NT2/D1 (cell line): ENCODE measurements around the gene MAGEH1.
A peak's percentile ranks its signal among the peaks of the same experiment; 100 is the strongest.

ENCODE experiments used
- DNase-seq: peaks from one replicate; pipeline ENCODE4 v3.0.0-alpha.2; 2011; ENCODE audit warnings: low read depth, low spot score
- H3K27me3 ChIP-seq: 2 replicates; pipeline ENCODE4 v1.6.0; 2011; ENCODE audit warnings: mild to moderate bottlenecking; ENCODE audit not compliant: insufficient read length, insufficient read depth
- H3K36me3 ChIP-seq: 2 replicates; pipeline ENCODE4 v1.6.1; 2011; ENCODE audit warnings: mild to moderate bottlenecking, low read length, mixed read lengths; ENCODE audit not compliant: insufficient read depth, insufficient read length
- H3K4me1 ChIP-seq: 2 replicates; pipeline ENCODE4 v1.5.1; 2011; ENCODE audit not compliant: insufficient read depth, insufficient read length
- H3K4me3 ChIP-seq: 2 replicates; pipeline ENCODE4 v1.5.1; 2011; ENCODE audit warnings: low read depth; ENCODE audit not compliant: insufficient read length
- H3K9ac ChIP-seq: 2 replicates; pipeline ENCODE4 v1.6.0; 2011; ENCODE audit warnings: low read depth; ENCODE audit not compliant: insufficient read length
- H3K9me3 ChIP-seq: 2 replicates; pipeline ENCODE4 v1.5.1; 2011; ENCODE audit warnings: mild to moderate bottlenecking, low read length; ENCODE audit not compliant: insufficient read depth
- SUZ12 ChIP-seq: IDR thresholded peaks from 2 replicates; pipeline ENCODE4 v1.6.1; 2011; ENCODE audit not compliant: insufficient read length, insufficient read depth; ENCODE audit errors: extremely low read depth
- YY1 ChIP-seq: IDR thresholded peaks from 2 replicates; pipeline ENCODE4 v1.6.1; 2011; ENCODE audit not compliant: insufficient read length, insufficient read depth
- ZNF274 ChIP-seq: IDR thresholded peaks from 2 replicates; pipeline ENCODE4 v1.6.1; 2011; ENCODE audit warnings: mild to moderate bottlenecking, low read depth, low read length

The MAGEH1 gene

GRCh38 chrX:55488593-55489313 lies 36.8 kb downstream of the MAGEH1 start:
- Histone ChIP-seq H3K9ac (peak overlapping the region; percentile 80), H3K4me3 (peak overlapping the region; percentile 78), H3K9me3 (no peaks in the 10 kb centered on the region)

GRCh38 chrX:55489314-55490009 lies 37.5 kb downstream of the MAGEH1 start, which contains the start of gene USP51:
Gene USP51 (minus strand): TSS chrX:55489848. CDS start chrX:55488939, 909 bp downstream.
- Histone ChIP-seq H3K27me3 (no peaks in the 10 kb centered on the region), H3K4me1 (peaks cover 2% of the 10 kb centered on the region), H3K36me3 (peaks cover 16% of the 10 kb centered on the region), H3K4me3 (peak within 1 kb of the TSS; percentile 78), H3K9me3 (no peaks in the 10 kb centered on the region), H3K9ac (peak within 1 kb of the TSS; percentile 80)
- TF ChIP-seq SUZ12 (no peak), ZNF274 (no peak), YY1 (no peak)
- peak; percentile 35 for DNase-seq

More at GRCh38 chrX:55488593-55489313, 36.8 kb downstream of the MAGEH1 start:
- peak; percentile 6 for TF ChIP-seq YY1
- no peak for TF ChIP-seq ZNF274
- Histone ChIP-seq H3K27me3 (no peaks in the 10 kb centered on the region), H3K4me1 (peaks cover 2% of the 10 kb centered on the region), H3K36me3 (peaks cover 16% of the 10 kb centered on the region)
- DNase-seq: peak; percentile 40

- H3K4me1 ChIP-seq: peaks cover 2% of the 10 kb centered on the region
- no peaks in the 10 kb centered on the region for H3K9me3 ChIP-seq
- H3K27me3 ChIP-seq: no peaks in the 10 kb centered on the region
- TF ChIP-seq ZNF274 (no peak), YY1 (no peak), SUZ12 (no peak)
- peak overlapping the region; percentile 78 for H3K4me3 ChIP-seq
- H3K9ac ChIP-seq: peak overlapping the region; percentile 61
- peaks cover 16% of the 10 kb centered on the region for H3K36me3 ChIP-seq
- DNase-seq: no peak
Measured at GRCh38 chrX:55490121-55490520, 38.2 kb downstream of the MAGEH1 start.

GRCh38 chrX:55490974-55491373 lies 39.0 kb downstream of the MAGEH1 start:
- no peak for DNase-seq
- no peak overlapping the region for H3K9ac ChIP-seq
- TF ChIP-seq YY1 (no peak), ZNF274 (no peak), SUZ12 (no peak)

More at GRCh38 chrX:55490974-55491373, 39.0 kb downstream of the MAGEH1 start:
- H3K4me1 ChIP-seq: peaks cover 2% of the 10 kb centered on the region
- H3K27me3 ChIP-seq: no peaks in the 10 kb centered on the region
- H3K9me3 ChIP-seq: no peaks in the 10 kb centered on the region
- H3K36me3 ChIP-seq: peaks cover 16% of the 10 kb centered on the region
- H3K4me3 ChIP-seq: no peak overlapping the region
